Endothelial cell of umbilical vein (primary cell): ENCODE measurements around the gene GUCY1B1. TPM values are rescaled to one million over a fixed set of nuclear protein-coding genes. Genes with fewer than 3 reads are reported as not detected.

ENCODE experiments used
- BruUV-seq: library from RNA; stranded (reverse); fragments of 400-500 nt; replicated peaks from 2 replicates; lab custom pipeline; 2021; lab: Mats Ljungman, UMichigan
- CTCF ChIA-PET: fragments of 300-600, 350-600 bp; sonication (Branson Sonifier 250); formaldehyde crosslinking; loops from one replicate; lab custom pipeline; 2021; ENCODE audit warnings: antibody characterized with exemption, inconsistent platforms; lab: Charles Lee
- POLR2A ChIA-PET: fragments of 300-600, 350-600 bp; sonication (Branson Sonifier 250); formaldehyde crosslinking; loops from one replicate; lab custom pipeline; 2021; ENCODE audit warnings: antibody characterized with exemption, inconsistent platforms; lab: Charles Lee
- DNase-seq: peaks from one replicate; pipeline ENCODE4 v3.0.0-alpha.2; 2011; ENCODE audit warnings: low read depth, low spot score
- FAIRE-seq: peaks from 2 replicates; lab custom pipeline; 2011; peaks lifted over from hg19 to GRCh38; lab: Jason Lieb, UNC
- H2AFZ ChIP-seq: 2 replicates; pipeline ENCODE4 v1.6.0; 2012; ENCODE audit warnings: low read depth, low read length, control low read depth, inconsistent platforms
- H3K27ac ChIP-seq: 2 replicates; pipeline ENCODE4 v1.5.1; 2011; ENCODE audit warnings: low read depth, mild to moderate bottlenecking, control low read depth, low read length, moderate library complexity; ENCODE audit not compliant: insufficient read depth
- H3K27me3 ChIP-seq, 2 experiments: 2 replicates each; pipeline versions ENCODE4 v1.6.0 to v1.6.1; 2011; ENCODE audit warnings: low read length in 2 of 2, mixed read lengths in 1 of 2; ENCODE audit not compliant: control insufficient read depth in 2 of 2, insufficient read depth in 2 of 2
- H3K36me3 ChIP-seq, 2 experiments: 2 replicates in 1 of 2; 3 replicates in 1 of 2; pipeline ENCODE4 v1.5.1; 2011; ENCODE audit warnings: low read length in 2 of 2, mild to moderate bottlenecking in 1 of 2, moderate library complexity in 1 of 2; ENCODE audit not compliant: control insufficient read depth in 2 of 2, insufficient read depth in 2 of 2; ENCODE audit errors: extremely low read depth in 1 of 2
- H3K4me1 ChIP-seq: 3 replicates; pipeline ENCODE4 v1.5.1; 2011; ENCODE audit warnings: mild to moderate bottlenecking, low read length; ENCODE audit not compliant: control insufficient read depth, insufficient read depth; ENCODE audit errors: extremely low read depth
- H3K4me2 ChIP-seq: 2 replicates; pipeline ENCODE4 v1.6.1; 2011; ENCODE audit warnings: low read length, control low read depth, mixed read lengths; ENCODE audit not compliant: insufficient read depth
- H3K4me3 ChIP-seq, 3 experiments: fragments of 200-600 bp in 1 of 3; sonication (generic), shearing (Covaris generic) in 1 of 3; replicated peaks in 1 of 3; 2 replicates each; pipeline ENCODE4 v1.5.1; 2011 to 2016; ENCODE audit warnings: control low read depth in 3 of 3, low read length in 3 of 3, mild to moderate bottlenecking in 2 of 3, inconsistent platforms in 1 of 3, low read depth in 1 of 3, moderate library complexity in 1 of 3; ENCODE audit not compliant: insufficient read depth in 1 of 3
- H3K79me2 ChIP-seq: 2 replicates; pipeline ENCODE4 v1.6.0; 2012; ENCODE audit warnings: low read length, inconsistent platforms; ENCODE audit not compliant: control insufficient read depth, insufficient read depth
- H3K9ac ChIP-seq: replicated peaks from 2 replicates; pipeline ENCODE3; 2011; ENCODE audit warnings: low read length, control low read depth; ENCODE audit not compliant: insufficient read depth; ENCODE audit errors: extremely low read depth
- H3K9me1 ChIP-seq: replicated peaks from 3 replicates; pipeline ENCODE4 v1.6.0; 2011; ENCODE audit warnings: mild to moderate bottlenecking, low read length; ENCODE audit not compliant: control insufficient read depth, insufficient read depth; ENCODE audit errors: extremely low read depth
- H3K9me3 ChIP-seq: replicated peaks from 2 replicates; pipeline ENCODE4 v1.5.1; 2012; ENCODE audit warnings: low read length, inconsistent platforms; ENCODE audit not compliant: control insufficient read depth, insufficient read depth
- H4K20me1 ChIP-seq: replicated peaks from 2 replicates; pipeline ENCODE3; 2011; ENCODE audit warnings: mild to moderate bottlenecking, low read length; ENCODE audit not compliant: control insufficient read depth, insufficient read depth; ENCODE audit errors: extremely low read depth
- EZH2 ChIP-seq: IDR thresholded peaks from 2 replicates; pipeline ENCODE4 v1.6.1; 2012; ENCODE audit warnings: borderline replicate concordance, low read depth, mild to moderate bottlenecking, moderate library complexity, low read length, inconsistent platforms; ENCODE audit not compliant: severe bottlenecking
- FOS ChIP-seq: IDR thresholded peaks from 2 replicates; pipeline ENCODE4 v1.6.1; 2011; ENCODE audit warnings: mild to moderate bottlenecking, low read length, moderate library complexity, borderline replicate concordance; ENCODE audit not compliant: insufficient read depth
- GATA2 ChIP-seq: IDR thresholded peaks from 2 replicates; pipeline ENCODE4 v1.7.0; 2011; ENCODE audit warnings: low read depth, mild to moderate bottlenecking, moderate library complexity, mixed read lengths, low read length; ENCODE audit not compliant: insufficient read length, insufficient read depth
- JUN ChIP-seq: IDR thresholded peaks from 2 replicates; pipeline ENCODE4 v1.6.1; 2011; ENCODE audit warnings: borderline replicate concordance, low read depth; ENCODE audit not compliant: insufficient read length, insufficient read depth
- MYC ChIP-seq: IDR thresholded peaks from one replicate; pipeline ENCODE4 v1.6.1; 2011; ENCODE audit warnings: mild to moderate bottlenecking, low read depth, low read length
- POLR2A ChIP-seq: IDR thresholded peaks from 2 replicates; pipeline ENCODE4 v1.6.1; 2012; ENCODE audit warnings: low read depth, mild to moderate bottlenecking, control low read depth, low read length
- POLR2AphosphoS5 ChIP-seq: IDR thresholded peaks from 2 replicates; pipeline ENCODE4 v1.6.1; 2012; ENCODE audit warnings: low read depth, mild to moderate bottlenecking, control low read depth, low read length, moderate library complexity; ENCODE audit not compliant: insufficient read depth
- dilution Hi-C: fragments of 300-500 bp; cut with MboI; formaldehyde crosslinking; loops from one replicate; pipeline ENCODE4 v1.15.0; 2019; ENCODE audit warnings: low sequenced_read_pairs; ENCODE audit not compliant: extremely low pct_ligation_motif_present
- intact Hi-C: fragments of 100-400 bp; cut with micrococcal nuclease; formaldehyde crosslinking; loops from one replicate; pipeline ENCODE4 v1.10.0; 2022
- polyA plus RNA-seq, 4 experiments: library from polyadenylated mRNA; depleted of rRNA in 3 of 4; stranded (reverse) in 3 of 4; unstranded in 1 of 4; fragments of >200 nt; gene quantifications; 2 replicates each; pipeline versions ENCODE4 v1.2.1 to v1.2.3, GENCODE V29; 2011 to 2012; ENCODE audit warnings: missing spikeins in 1 of 4
- total RNA-seq: library from RNA; stranded (reverse); gene quantifications from 2 replicates; pipeline ENCODE4 v1.2.3, GENCODE V29; 2021
- TF ChIP-seq, protein P1 (sequence below), 2 donors: IDR thresholded peaks; 1 replicate in 1 of 2; 2 replicates in 1 of 2; pipeline ENCODE4 v1.5.1; 2011; ENCODE audit warnings: low read length in 2 of 2, mild to moderate bottlenecking in 2 of 2, moderate library complexity in 2 of 2, control low read depth in 1 of 2, inconsistent platforms in 1 of 2, low read depth in 1 of 2; ENCODE audit not compliant: insufficient read depth in 1 of 2; ENCODE audit errors: extremely low read depth in 1 of 2
- TF ChIP-seq, protein P2 (sequence below): IDR thresholded peaks from 2 replicates; pipeline ENCODE4 v1.6.1; 2011; ENCODE audit not compliant: insufficient read depth, insufficient read length

GUCY1B1 gene
- total and polyA plus RNA-seq, 2 donors (not counting 3 experiments of a cell fraction or from before 2014, with no cell fraction given), result 1.9 to 4.7 TPM

DNA sequence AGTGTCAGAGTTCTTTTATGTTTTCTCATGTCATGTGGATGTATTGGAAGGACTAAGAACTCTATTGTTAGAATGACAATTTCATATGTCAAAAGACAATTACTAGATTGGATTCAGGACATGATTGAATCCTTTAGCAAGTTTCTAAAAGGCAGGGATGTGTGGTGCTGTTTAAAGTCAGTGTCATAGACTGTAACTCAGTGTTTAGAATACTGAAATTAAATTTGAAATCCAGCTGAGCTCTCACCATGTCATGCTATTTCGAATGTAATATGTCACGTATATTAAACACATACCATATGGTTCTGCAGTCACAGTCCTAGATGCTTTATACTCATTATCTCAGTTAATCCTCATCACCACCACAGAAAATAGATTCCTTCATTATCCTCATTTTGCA lies 7.8 kb downstream of the GUCY1B1 start:
- H3K4me1 ChIP-seq, result no peaks in the 10 kb centered on the region
- H3K36me3 ChIP-seq, result no peaks in the 10 kb centered on the region
- H3K4me2 ChIP-seq, result no peak overlapping the region
- no peaks in the 10 kb centered on the region for H3K27me3 ChIP-seq
- POLR2A ChIA-PET, result no interaction called here
- intact Hi-C loops, result no loop called here
- H4K20me1 ChIP-seq, result no peaks in the 10 kb centered on the region
- no peak overlapping the region for H3K4me3 ChIP-seq
- no peak overlapping the region for H2AFZ ChIP-seq
- no peak overlapping the region for H3K9ac ChIP-seq
- FAIRE-seq, result no peak
- H3K27ac ChIP-seq, result no peak overlapping the region
- no peak for DNase-seq
- no peaks in the 10 kb centered on the region for H3K9me1 ChIP-seq
- TF ChIP-seq POLR2AphosphoS5, result no peak
- TF ChIP-seq FOS, result no peak
- TF ChIP-seq EZH2, result no peak
- TF ChIP-seq JUN, result no peak
- TF ChIP-seq, protein P1, sequence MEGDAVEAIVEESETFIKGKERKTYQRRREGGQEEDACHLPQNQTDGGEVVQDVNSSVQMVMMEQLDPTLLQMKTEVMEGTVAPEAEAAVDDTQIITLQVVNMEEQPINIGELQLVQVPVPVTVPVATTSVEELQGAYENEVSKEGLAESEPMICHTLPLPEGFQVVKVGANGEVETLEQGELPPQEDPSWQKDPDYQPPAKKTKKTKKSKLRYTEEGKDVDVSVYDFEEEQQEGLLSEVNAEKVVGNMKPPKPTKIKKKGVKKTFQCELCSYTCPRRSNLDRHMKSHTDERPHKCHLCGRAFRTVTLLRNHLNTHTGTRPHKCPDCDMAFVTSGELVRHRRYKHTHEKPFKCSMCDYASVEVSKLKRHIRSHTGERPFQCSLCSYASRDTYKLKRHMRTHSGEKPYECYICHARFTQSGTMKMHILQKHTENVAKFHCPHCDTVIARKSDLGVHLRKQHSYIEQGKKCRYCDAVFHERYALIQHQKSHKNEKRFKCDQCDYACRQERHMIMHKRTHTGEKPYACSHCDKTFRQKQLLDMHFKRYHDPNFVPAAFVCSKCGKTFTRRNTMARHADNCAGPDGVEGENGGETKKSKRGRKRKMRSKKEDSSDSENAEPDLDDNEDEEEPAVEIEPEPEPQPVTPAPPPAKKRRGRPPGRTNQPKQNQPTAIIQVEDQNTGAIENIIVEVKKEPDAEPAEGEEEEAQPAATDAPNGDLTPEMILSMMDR (IDR thresholded peaks at IDR 0.05; ENCODE audit: extremely low read depth in 1 of 2, insufficient read depth in 1 of 2, low read depth in 1 of 2, low read length in 2 of 2), result no peak
- no peak for TF ChIP-seq MYC
- TF ChIP-seq POLR2A, result no peak
- TF ChIP-seq, protein P2, sequence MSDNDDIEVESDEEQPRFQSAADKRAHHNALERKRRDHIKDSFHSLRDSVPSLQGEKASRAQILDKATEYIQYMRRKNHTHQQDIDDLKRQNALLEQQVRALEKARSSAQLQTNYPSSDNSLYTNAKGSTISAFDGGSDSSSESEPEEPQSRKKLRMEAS, result no peak
- no peak for TF ChIP-seq GATA2
- no peaks in the 10 kb centered on the region for H3K9me3 ChIP-seq
- BruUV-seq, result no TSS peak
- H3K79me2 ChIP-seq, result no peaks in the 10 kb centered on the region
- dilution Hi-C loops, result no loop called here
- CTCF ChIA-PET, result interaction anchor here (3.3 kb wide), 1 partner anchor 21 kb away, joined by 11 read pairs; no protein-coding TSS in a partner anchor
